IPS-20b (cell line): Measurements from ENCODE around the gene GLRX5.

ENCODE experiments used
- H3K27ac ChIP-seq: one replicate; pipeline ENCODE4 v1.5.1; 2013; ENCODE audit warnings: low read length
- H3K27me3 ChIP-seq: 2 replicates; pipeline ENCODE4 v1.6.1; 2013; ENCODE audit warnings: mild to moderate bottlenecking, low read length, inconsistent platforms; ENCODE audit not compliant: insufficient read depth
- H3K36me3 ChIP-seq: 2 replicates; pipeline ENCODE4 v1.6.1; 2013; ENCODE audit warnings: low read depth, mild to moderate bottlenecking, inconsistent platforms, low read length, moderate library complexity; ENCODE audit not compliant: insufficient read depth
- H3K4me1 ChIP-seq: 2 replicates; pipeline ENCODE4 v1.6.1; 2013; ENCODE audit warnings: mild to moderate bottlenecking, control low read depth, inconsistent platforms, low read length, moderate library complexity; ENCODE audit not compliant: insufficient read depth
- H3K4me3 ChIP-seq: 2 replicates; pipeline ENCODE4 v1.5.1; 2013; ENCODE audit warnings: mild to moderate bottlenecking, low read length, inconsistent platforms
- H3K9ac ChIP-seq: 2 replicates; pipeline ENCODE4 v1.6.1; 2013; ENCODE audit warnings: low read depth, mild to moderate bottlenecking, inconsistent platforms, low read length, moderate library complexity
- H3K9me3 ChIP-seq: 2 replicates; pipeline ENCODE4 v1.6.1; 2013; ENCODE audit warnings: mild to moderate bottlenecking, low read depth, low read length, inconsistent platforms; ENCODE audit not compliant: insufficient read depth

The GLRX5 gene

DNA sequence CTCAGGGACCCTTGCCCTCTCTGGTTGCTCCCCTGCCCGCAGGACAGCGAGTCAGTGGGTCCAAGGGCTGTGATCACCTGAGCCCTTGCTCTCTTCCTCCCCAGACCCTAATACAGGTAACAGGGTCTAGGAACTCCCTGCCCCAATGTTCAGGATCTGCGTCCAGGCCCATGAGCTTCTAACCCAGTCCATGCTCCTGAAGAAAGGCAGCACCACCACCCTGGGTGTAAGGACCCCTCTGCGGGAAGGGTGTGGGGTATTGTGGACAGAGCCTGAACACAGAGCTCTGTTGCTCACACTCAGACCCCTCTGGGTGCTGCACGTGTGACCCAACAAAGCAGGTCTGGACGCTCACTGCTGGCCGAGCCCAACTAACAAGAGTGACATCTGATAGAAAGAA is 18.3 kb downstream of the GLRX5 start:
- Histone ChIP-seq H3K36me3 (no peaks in the 10 kb centered on the region), H3K4me3 (no peak overlapping the region), H3K27ac (no peak overlapping the region), H3K9me3 (no peaks in the 10 kb centered on the region; the same call in 1 of the 2 replicates), H3K27me3 (peaks cover 6% of the 10 kb centered on the region; the same call in 1 of the 2 replicates), H3K4me1 (no peaks in the 10 kb centered on the region; the same call in 1 of the 2 replicates), H3K9ac (no peak overlapping the region)

- H3K9me3 ChIP-seq = no peaks in the 10 kb centered on the region; the same call in 1 of the 2 replicates
- H3K27me3 ChIP-seq = peaks cover 6% of the 10 kb centered on the region; the same call in 1 of the 2 replicates
- no peaks in the 10 kb centered on the region for H3K36me3 ChIP-seq
- H3K4me3 ChIP-seq = no peak overlapping the region
- no peak overlapping the region for H3K9ac ChIP-seq
- H3K27ac ChIP-seq = no peak overlapping the region
- no peaks in the 10 kb centered on the region; the same call in 1 of the 2 replicates for H3K4me1 ChIP-seq
Observed at GRCh38 chr14:95555053-95555452, 20.2 kb downstream of the GLRX5 start.

GRCh38 chr14:95557291-95557690 is 22.4 kb downstream of the GLRX5 start:
- Histone ChIP-seq H3K4me3 (no peak overlapping the region), H3K9ac (no peak overlapping the region), H3K4me1 (peaks cover 6% of the 10 kb centered on the region; the same call in 1 of the 2 replicates), H3K27ac (no peak overlapping the region), H3K27me3 (peaks cover 6% of the 10 kb centered on the region; the same call in 1 of the 2 replicates), H3K36me3 (no peaks in the 10 kb centered on the region), H3K9me3 (no peaks in the 10 kb centered on the region)

DNA sequence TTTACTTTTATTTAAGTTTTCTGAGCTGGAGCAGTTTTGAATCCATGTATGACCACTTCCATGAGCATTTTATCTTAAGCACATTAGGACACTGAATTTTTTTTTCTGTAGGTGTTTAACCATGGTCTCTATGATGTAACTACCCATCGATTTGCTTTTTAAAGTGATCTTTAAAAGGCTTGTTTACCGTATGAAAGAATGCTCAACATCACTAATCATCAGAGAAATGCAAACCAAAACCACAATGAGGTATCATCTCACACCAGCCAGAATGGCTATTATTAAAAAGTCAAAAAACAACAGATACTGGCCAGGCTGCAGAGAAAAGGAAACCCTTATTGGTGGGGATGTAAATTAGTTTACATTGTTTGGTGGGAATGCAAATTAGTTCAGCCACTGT is 23.0 kb downstream of the GLRX5 start:
- Histone ChIP-seq H3K4me1 (peaks cover 6% of the 10 kb centered on the region; the same call in 1 of the 2 replicates), H3K9ac (no peak overlapping the region), H3K27ac (no peak overlapping the region), H3K27me3 (peaks cover 6% of the 10 kb centered on the region; the same call in 1 of the 2 replicates), H3K4me3 (no peak overlapping the region), H3K36me3 (no peaks in the 10 kb centered on the region), H3K9me3 (no peaks in the 10 kb centered on the region)

- peaks cover 6% of the 10 kb centered on the region; the same call in 1 of the 2 replicates for H3K4me1 ChIP-seq
- no peak overlapping the region for H3K9ac ChIP-seq
- H3K27ac ChIP-seq = no peak overlapping the region
- peaks cover 6% of the 10 kb centered on the region; the same call in 1 of the 2 replicates for H3K27me3 ChIP-seq
- H3K4me3 ChIP-seq = no peak overlapping the region
- H3K9me3 ChIP-seq = no peaks in the 10 kb centered on the region
- no peaks in the 10 kb centered on the region for H3K36me3 ChIP-seq
Observed at GRCh38 chr14:95559203-95559602, 24.4 kb downstream of the GLRX5 start.

DNA sequence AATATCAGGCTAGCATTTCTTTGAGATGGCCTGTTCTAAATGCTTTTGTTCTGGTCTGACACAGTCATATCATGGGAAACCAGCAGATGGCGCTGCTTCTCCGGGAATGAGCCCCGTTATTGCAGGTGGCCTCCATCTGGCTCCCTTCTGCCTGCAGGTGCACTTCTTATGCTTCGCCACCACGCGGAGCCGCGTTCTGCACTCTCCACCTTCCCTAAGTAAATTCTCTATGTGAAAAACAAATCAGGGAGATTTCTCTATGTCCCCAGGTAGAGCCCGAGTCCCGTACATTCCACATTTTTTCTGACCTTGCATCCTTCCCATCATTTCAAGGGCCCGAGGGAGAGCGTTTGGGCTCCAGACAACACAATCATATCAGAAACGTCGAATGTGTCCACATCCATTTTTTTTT is 26.2 kb downstream of the GLRX5 start:
- Histone ChIP-seq H3K27me3 (peaks cover 3% of the 10 kb centered on the region; the same call in 1 of the 2 replicates), H3K36me3 (no peaks in the 10 kb centered on the region), H3K4me1 (peaks cover 6% of the 10 kb centered on the region; the same call in 1 of the 2 replicates), H3K9ac (no peak overlapping the region), H3K27ac (no peak overlapping the region), H3K4me3 (no peak overlapping the region), H3K9me3 (no peaks in the 10 kb centered on the region)

GRCh38 chr14:95562892-95563685 is 28.2 kb downstream of the GLRX5 start:
- Histone ChIP-seq H3K9me3 (no peaks in the 10 kb centered on the region), H3K4me1 (peaks cover 6% of the 10 kb centered on the region; the same call in 1 of the 2 replicates), H3K27me3 (no peaks in the 10 kb centered on the region), H3K36me3 (no peaks in the 10 kb centered on the region), H3K4me3 (no peak overlapping the region), H3K27ac (no peak overlapping the region), H3K9ac (no peak overlapping the region)

DNA sequence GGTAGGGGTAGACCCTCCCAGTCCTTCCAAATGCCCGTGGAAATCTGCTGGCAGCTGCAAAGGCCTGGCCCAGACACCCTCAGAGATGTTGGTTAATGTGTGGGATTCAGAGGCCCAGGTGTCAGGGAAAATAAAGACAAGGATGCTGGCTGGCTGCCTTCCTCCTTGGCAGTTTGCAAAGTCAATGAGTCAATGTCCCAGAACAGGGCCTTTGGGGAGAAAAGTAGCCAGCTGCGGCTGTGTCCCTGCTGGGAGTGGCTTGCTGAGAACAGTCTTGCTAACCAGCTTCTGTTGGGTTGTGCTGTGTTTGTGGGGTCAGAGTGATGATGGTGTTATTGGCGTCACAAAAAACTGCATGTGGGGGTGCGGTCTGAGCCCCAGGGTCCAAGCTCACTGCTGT is 29.2 kb downstream of the GLRX5 start:
- no peaks in the 10 kb centered on the region for H3K27me3 ChIP-seq
- H3K9ac ChIP-seq = no peak overlapping the region
- H3K4me1 ChIP-seq = peaks cover 6% of the 10 kb centered on the region; the same call in 1 of the 2 replicates
- no peaks in the 10 kb centered on the region for H3K9me3 ChIP-seq
- H3K36me3 ChIP-seq = no peaks in the 10 kb centered on the region
- H3K27ac ChIP-seq = no peak overlapping the region
- H3K4me3 ChIP-seq = no peak overlapping the region

DNA sequence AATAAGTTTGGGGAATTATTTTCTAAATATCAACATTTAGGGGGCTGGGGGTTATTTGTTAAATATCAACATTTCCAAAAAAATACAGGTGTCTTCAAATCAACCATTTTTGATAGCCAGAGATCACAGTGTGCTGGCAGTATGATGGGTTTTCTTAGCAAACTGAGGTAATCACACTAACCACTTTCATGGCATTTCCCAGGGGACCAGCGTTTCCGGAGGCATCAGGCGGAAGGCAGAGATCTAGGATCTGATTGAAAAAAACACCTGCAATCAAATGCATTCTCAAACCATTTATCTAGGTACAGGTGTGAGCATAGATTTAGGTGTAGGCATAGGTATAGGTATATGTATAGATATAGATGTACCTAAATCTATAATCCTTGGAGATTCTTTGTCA is 34.6 kb downstream of the GLRX5 start:
- Histone ChIP-seq H3K27me3 (peaks cover 11% of the 10 kb centered on the region; the same call in 1 of the 2 replicates), H3K4me3 (no peak overlapping the region), H3K9me3 (no peaks in the 10 kb centered on the region), H3K4me1 (no peaks in the 10 kb centered on the region), H3K27ac (no peak overlapping the region), H3K9ac (no peak overlapping the region), H3K36me3 (no peaks in the 10 kb centered on the region)

GRCh38 chr14:95573313-95573712 is 38.5 kb downstream of the GLRX5 start:
- Histone ChIP-seq H3K27me3 (peaks cover 15% of the 10 kb centered on the region; the same call in 1 of the 2 replicates), H3K27ac (no peak overlapping the region), H3K9ac (no peak overlapping the region), H3K36me3 (no peaks in the 10 kb centered on the region), H3K4me1 (0 out of 2 replicates have a peak, but pooled peaks cover 2% of the 10 kb centered on the region), H3K9me3 (no peaks in the 10 kb centered on the region), H3K4me3 (no peak overlapping the region)

GRCh38 chr14:95575840-95576473 is 41.1 kb downstream of the GLRX5 start:
- Histone ChIP-seq H3K36me3 (no peaks in the 10 kb centered on the region), H3K9ac (no peak overlapping the region), H3K27me3 (peaks cover 15% of the 10 kb centered on the region; the same call in 1 of the 2 replicates), H3K9me3 (no peaks in the 10 kb centered on the region), H3K4me1 (0 out of 2 replicates have a peak, but pooled peaks cover 2% of the 10 kb centered on the region), H3K4me3 (peak overlapping the region; percentile 4; the same call in 1 of the 2 replicates), H3K27ac (no peak overlapping the region)
